K562 (cell line): ENCODE data around the gene ENTREP3. TPM values are rescaled to one million over a fixed set of nuclear protein-coding genes. Genes with fewer than 3 reads are reported as not detected.

Experiments used
- ATAC-seq: fragments of 200-7000 bp; cut with Tn5 transposase; 3 replicates; pipeline ENCODE4 v1.9.1; 2020; ENCODE audit warnings: moderate library complexity
- BruUV-seq: library from RNA; stranded (reverse); fragments of 400-500 nt; replicated peaks from 2 replicates; lab custom pipeline; 2021; lab: Mats Ljungman, UMichigan
- CTCF ChIA-PET: fragments of 300-600 bp; formaldehyde crosslinking; extraction: SDS; loops from one replicate; lab custom pipeline; 2021; ENCODE audit warnings: low intra/inter-chr PET ratio; lab: Yijun Ruan, JAX
- POLR2A ChIA-PET: fragments of 300-600, 350-650 bp; sonication (Branson Sonifier 250); formaldehyde crosslinking; extraction: SDS; loops from one replicate; lab custom pipeline; 2021; ENCODE audit warnings: antibody characterized with exemption, inconsistent platforms; lab: Yijun Ruan, JAX
- DNase-seq, 4 experiments: peaks; one replicate each; pipeline versions ENCODE4 v3.0.0 to v3.0.0-alpha.2; 2011 to 2018; ENCODE audit warnings: low spot score in 3 of 4, mixed read lengths in 3 of 4; ENCODE audit errors: extremely low read depth in 1 of 4
- FAIRE-seq: peaks from 2 replicates; lab custom pipeline; 2011; peaks lifted over from hg19 to GRCh38; lab: Jason Lieb, UNC
- H2AFZ ChIP-seq: 2 replicates; pipeline ENCODE4 v1.6.0; 2011; ENCODE audit warnings: low read depth, low read length, control low read depth, inconsistent platforms
- H3K27ac ChIP-seq: fragments of 200-600 bp; 3 replicates; pipeline ENCODE4 v1.8.0; 2011; ENCODE audit warnings: low read depth, mild to moderate bottlenecking, control low read depth, inconsistent platforms, low read length, moderate library complexity, mixed read lengths; ENCODE audit errors: extremely low read depth
- H3K27me3 ChIP-seq, 2 experiments: fragments of 300-600 bp in 1 of 2; 2 replicates in 1 of 2; 3 replicates in 1 of 2; pipeline versions ENCODE4 v1.6.0 to v1.8.0; 2011; ENCODE audit warnings: inconsistent platforms in 2 of 2, low read length in 2 of 2, mild to moderate bottlenecking in 1 of 2, mixed read lengths in 1 of 2, moderate library complexity in 1 of 2; ENCODE audit not compliant: control insufficient read depth in 2 of 2, insufficient read depth in 2 of 2
- H3K36me3 ChIP-seq: fragments of 300-600 bp; 3 replicates; pipeline ENCODE4 v1.8.0; 2011; ENCODE audit warnings: mild to moderate bottlenecking, low read length, inconsistent platforms; ENCODE audit not compliant: control insufficient read depth, insufficient read depth
- H3K4me1 ChIP-seq, 2 experiments: fragments of 200-600 bp in 1 of 2; replicated peaks in 1 of 2; 2 replicates in 1 of 2; 3 replicates in 1 of 2; pipeline versions ENCODE4 v1.5.1 to v1.8.0; 2011; ENCODE audit warnings: inconsistent platforms in 2 of 2, low read length in 2 of 2, mild to moderate bottlenecking in 1 of 2, mixed read lengths in 1 of 2, moderate library complexity in 1 of 2; ENCODE audit not compliant: control insufficient read depth in 2 of 2, insufficient read depth in 2 of 2
- H3K4me2 ChIP-seq: 2 replicates; pipeline ENCODE4 v1.6.1; 2011; ENCODE audit warnings: low read length, control low read depth, inconsistent platforms, mixed read lengths; ENCODE audit not compliant: insufficient read depth
- H3K4me3 ChIP-seq: fragments of 200-600 bp; sonication (generic), shearing (Covaris generic); 2 replicates; pipeline ENCODE4 v1.5.1; 2016; ENCODE audit warnings: control low read depth, inconsistent platforms
- H3K79me2 ChIP-seq: fragments of 200-600 bp; 3 replicates; pipeline ENCODE4 v1.8.0; 2011; ENCODE audit warnings: low read length, inconsistent platforms; ENCODE audit not compliant: control insufficient read depth, insufficient read depth
- H3K9ac ChIP-seq, 2 experiments: 2 replicates each; pipeline versions ENCODE4 v1.6.0 to v1.6.1; 2011; ENCODE audit warnings: low read depth in 2 of 2, low read length in 2 of 2, control low read depth in 1 of 2, inconsistent platforms in 1 of 2, mild to moderate bottlenecking in 1 of 2, mixed read lengths in 1 of 2; ENCODE audit not compliant: insufficient read depth in 1 of 2
- H3K9me1 ChIP-seq: one replicate; pipeline ENCODE4 v1.6.0; 2011; ENCODE audit warnings: inconsistent platforms, mild to moderate bottlenecking, low read length, moderate library complexity; ENCODE audit not compliant: control insufficient read depth, insufficient read depth
- H3K9me3 ChIP-seq: replicated peaks from 2 replicates; pipeline ENCODE4 v1.5.1; 2011; ENCODE audit warnings: low read depth, low read length, inconsistent platforms; ENCODE audit not compliant: control insufficient read depth, insufficient read depth
- H4K20me1 ChIP-seq: replicated peaks from 2 replicates; pipeline ENCODE4 v1.6.1; 2011; ENCODE audit warnings: low read length, inconsistent platforms, mixed read lengths; ENCODE audit not compliant: control insufficient read depth, insufficient read depth
- ATF7 ChIP-seq: fragments of 450-650 bp; IDR thresholded peaks from 2 replicates; pipeline ENCODE4 v1.7.1; 2014; ENCODE audit warnings: mild to moderate bottlenecking, moderate library complexity
- EHMT2 ChIP-seq: fragments of 450-650 bp; IDR thresholded peaks from 2 replicates; pipeline ENCODE4 v1.6.1; 2018; ENCODE audit warnings: antibody characterized with exemption
- PTRF ChIP-seq: fragments of 450-650 bp; IDR thresholded peaks from 2 replicates; pipeline ENCODE4 v1.6.1; 2016; ENCODE audit warnings: mild to moderate bottlenecking, missing genetic modification characterization, missing compliant biosample characterization
- RAD21 ChIP-seq, 2 experiments: fragments of 250-450 bp in 1 of 2; fragments of 450-650 bp in 1 of 2; sonication (Bioruptor Pico) in 1 of 2; formaldehyde crosslinking in 1 of 2; IDR thresholded peaks in 1 of 2; conservative IDR thresholded peaks in 1 of 2; 2 replicates each; pipeline versions ENCODE4 v1.4.0 to v1.8.0; 2020 to 2022; ENCODE audit warnings: mild to moderate bottlenecking in 2 of 2, moderate library complexity in 1 of 2
- TARDBP ChIP-seq: fragments of 450-650 bp; IDR thresholded peaks from 2 replicates; pipeline ENCODE4 v1.6.1; 2016
- ZNF79 ChIP-seq: fragments of 250-450 bp; sonication (Bioruptor Pico); IDR thresholded peaks from 2 replicates; pipeline ENCODE4 v1.4.0; 2020; ENCODE audit warnings: low read depth, mild to moderate bottlenecking, moderate library complexity
- WGBS: fragments of 100-300 bp; shearing (Covaris generic); methylation state at CpG from one replicate; pipeline ENCODE4 v1.1.6; 2016; ENCODE audit warnings: low coverage, mixed read lengths; ENCODE audit not compliant: insufficient coverage; ENCODE audit errors: missing lambda C conversion rate; 5-methylcytosine and 5-hydroxymethylcytosine counted together
- in situ Hi-C: fragments of 300-500 bp; cut with MboI; formaldehyde crosslinking; loops from 4 replicates; pipeline ENCODE4 v1.15.0; 2018; ENCODE audit warnings: inconsistent platforms, mixed read lengths
- intact Hi-C: fragments of 100-400 bp; cut with micrococcal nuclease; formaldehyde crosslinking; loops from 2 replicates; pipeline ENCODE4 v1.14.2; 2022
- polyA plus RNA-seq, 8 experiments: library from polyadenylated mRNA; depleted of rRNA in 4 of 8; stranded (reverse) in 5 of 8; unstranded in 3 of 8; fragments of >200 nt; fragmentation: Nextera tagmentation in 2 of 8; fragmentation: Illumina TruSeq in 1 of 8; extraction: Ambion mirVana in 2 of 8; extraction: Trizol in 1 of 8; gene quantifications; 2 replicates each; pipeline versions ENCODE4 v1.2.1 to v1.2.3, GENCODE V29; 2011 to 2014; ENCODE audit warnings: inconsistent platforms in 1 of 8, missing spikeins in 1 of 8
- total RNA-seq, 7 experiments: library from RNA; depleted of rRNA in 6 of 7; stranded (reverse); fragments of >200 nt in 6 of 7; fragmentation: Illumina TruSeq in 2 of 7; extraction: Trizol in 2 of 7; gene quantifications; 2 replicates each; pipeline versions ENCODE4 v1.2.1 to v1.2.3, GENCODE V29; 2011 to 2021; ENCODE audit warnings: low replicate concordance in 1 of 7
- TF ChIP-seq, protein P1 (sequence below): sonication (generic); formaldehyde crosslinking; IDR thresholded peaks from 2 replicates; pipeline ENCODE4 v1.8.1; 2023; ENCODE audit warnings: mild to moderate bottlenecking, missing genetic modification reagents

ENTREP3 gene
- total and polyA plus RNA-seq, 9 of the 15 experiments (the other 6 are each of a cell fraction or from before 2014, with no cell fraction given): 1.9 to 41.8 (median 5.9) TPM

GRCh38 chr1:155263067-155263466 is 7.8 kb upstream of the ENTREP3 start:
- Histone ChIP-seq H3K27me3 (no peaks in the 10 kb centered on the region), H3K4me3 (no peak overlapping the region), H4K20me1 (no peaks in the 10 kb centered on the region), H3K9me3 (no peaks in the 10 kb centered on the region), H3K27ac (peak overlapping the region; percentile 64; the same call in 2 of the 3 replicates), H3K4me1 (peaks cover 7 to 23% of the 10 kb centered on the region in 2 experiments; a peak in 4 of 5 replicates), H3K9me1 (peaks cover 3% of the 10 kb centered on the region), H3K36me3 (peaks cover 74% of the 10 kb centered on the region), H2AFZ (no peak overlapping the region), H3K79me2 (peaks cover 21% of the 10 kb centered on the region), H3K4me2 (no peak overlapping the region), H3K9ac (0 out of 4 replicates have a peak overlapping the region, but pooled peaks of 1 of the 2 experiments have one; percentile 83)
- intact Hi-C loops: no loop called here
- no TSS peak for BruUV-seq
- FAIRE-seq (no peak), DNase-seq (no peak), ATAC-seq (no peak)
- TF ChIP-seq PTRF (tag): no peak
- no peak for TF ChIP-seq TARDBP
- TF ChIP-seq ATF7: no peak
- TF ChIP-seq, protein P1, sequence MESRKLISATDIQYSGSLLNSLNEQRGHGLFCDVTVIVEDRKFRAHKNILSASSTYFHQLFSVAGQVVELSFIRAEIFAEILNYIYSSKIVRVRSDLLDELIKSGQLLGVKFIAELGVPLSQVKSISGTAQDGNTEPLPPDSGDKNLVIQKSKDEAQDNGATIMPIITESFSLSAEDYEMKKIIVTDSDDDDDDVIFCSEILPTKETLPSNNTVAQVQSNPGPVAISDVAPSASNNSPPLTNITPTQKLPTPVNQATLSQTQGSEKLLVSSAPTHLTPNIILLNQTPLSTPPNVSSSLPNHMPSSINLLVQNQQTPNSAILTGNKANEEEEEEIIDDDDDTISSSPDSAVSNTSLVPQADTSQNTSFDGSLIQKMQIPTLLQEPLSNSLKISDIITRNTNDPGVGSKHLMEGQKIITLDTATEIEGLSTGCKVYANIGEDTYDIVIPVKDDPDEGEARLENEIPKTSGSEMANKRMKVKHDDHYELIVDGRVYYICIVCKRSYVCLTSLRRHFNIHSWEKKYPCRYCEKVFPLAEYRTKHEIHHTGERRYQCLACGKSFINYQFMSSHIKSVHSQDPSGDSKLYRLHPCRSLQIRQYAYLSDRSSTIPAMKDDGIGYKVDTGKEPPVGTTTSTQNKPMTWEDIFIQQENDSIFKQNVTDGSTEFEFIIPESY (CRISPR knock-in tag): peak; percentile 51; the same call in 1 of the 2 replicates
- no peak for TF ChIP-seq EHMT2
- TF ChIP-seq RAD21 (CRISPR knock-in tag; conservative IDR thresholded peaks at IDR 0.05 in 1 of 2, IDR thresholded peaks at IDR 0.05 in 1 of 2): no peak
- TF ChIP-seq ZNF79 (CRISPR knock-in tag): no peak
- 78% methylated on average over 11 of the region's 11 CpGs for WGBS
- ChIA-PET CTCF (no interaction called here), POLR2A (interaction anchor here (0.6 to 1.1 kb wide), 3 partner anchors 8 to 805 kb away, joined by 3 read pairs; partner anchors contain the start of gene ENTREP3)
- in situ Hi-C loops: no loop called here
